GM12874 (cell line): ENCODE measurements around the gene HOMER1.

Source experiments
- CTCF ChIP-seq: IDR thresholded peaks from 2 replicates; pipeline ENCODE4 v1.5.1; 2011; ENCODE audit warnings: low read depth, mild to moderate bottlenecking, control low read depth, low read length, moderate library complexity; ENCODE audit not compliant: insufficient read depth

The HOMER1 gene, protein sequence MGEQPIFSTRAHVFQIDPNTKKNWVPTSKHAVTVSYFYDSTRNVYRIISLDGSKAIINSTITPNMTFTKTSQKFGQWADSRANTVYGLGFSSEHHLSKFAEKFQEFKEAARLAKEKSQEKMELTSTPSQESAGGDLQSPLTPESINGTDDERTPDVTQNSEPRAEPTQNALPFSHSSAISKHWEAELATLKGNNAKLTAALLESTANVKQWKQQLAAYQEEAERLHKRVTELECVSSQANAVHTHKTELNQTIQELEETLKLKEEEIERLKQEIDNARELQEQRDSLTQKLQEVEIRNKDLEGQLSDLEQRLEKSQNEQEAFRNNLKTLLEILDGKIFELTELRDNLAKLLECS

GRCh38 chr5:79513704-79514390 lies at the start of gene HOMER1:
Gene HOMER1, minus strand, starts transcription at chr5:79514134. Its CDS starts 1,360 bp downstream, at chr5:79512774.
- TF ChIP-seq CTCF, result no peak

DNA sequence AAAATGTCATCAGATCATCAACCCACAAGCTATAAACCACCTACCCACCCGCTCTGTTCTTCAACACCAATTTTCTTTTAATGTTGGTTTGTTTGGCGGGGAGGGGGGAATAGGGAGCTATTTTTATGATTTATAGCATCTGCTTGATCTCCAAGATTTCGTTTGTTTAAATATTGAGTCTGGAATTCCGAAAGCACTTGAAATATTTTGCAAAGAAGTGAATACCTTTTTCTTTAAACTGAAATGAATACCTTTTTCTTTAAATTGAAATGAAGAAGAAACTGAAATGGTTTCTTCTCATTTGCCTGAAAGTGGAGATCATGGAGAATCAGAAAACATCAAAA lies 49.3 kb upstream of the HOMER1 start:
- TF ChIP-seq CTCF, result no peak

DNA sequence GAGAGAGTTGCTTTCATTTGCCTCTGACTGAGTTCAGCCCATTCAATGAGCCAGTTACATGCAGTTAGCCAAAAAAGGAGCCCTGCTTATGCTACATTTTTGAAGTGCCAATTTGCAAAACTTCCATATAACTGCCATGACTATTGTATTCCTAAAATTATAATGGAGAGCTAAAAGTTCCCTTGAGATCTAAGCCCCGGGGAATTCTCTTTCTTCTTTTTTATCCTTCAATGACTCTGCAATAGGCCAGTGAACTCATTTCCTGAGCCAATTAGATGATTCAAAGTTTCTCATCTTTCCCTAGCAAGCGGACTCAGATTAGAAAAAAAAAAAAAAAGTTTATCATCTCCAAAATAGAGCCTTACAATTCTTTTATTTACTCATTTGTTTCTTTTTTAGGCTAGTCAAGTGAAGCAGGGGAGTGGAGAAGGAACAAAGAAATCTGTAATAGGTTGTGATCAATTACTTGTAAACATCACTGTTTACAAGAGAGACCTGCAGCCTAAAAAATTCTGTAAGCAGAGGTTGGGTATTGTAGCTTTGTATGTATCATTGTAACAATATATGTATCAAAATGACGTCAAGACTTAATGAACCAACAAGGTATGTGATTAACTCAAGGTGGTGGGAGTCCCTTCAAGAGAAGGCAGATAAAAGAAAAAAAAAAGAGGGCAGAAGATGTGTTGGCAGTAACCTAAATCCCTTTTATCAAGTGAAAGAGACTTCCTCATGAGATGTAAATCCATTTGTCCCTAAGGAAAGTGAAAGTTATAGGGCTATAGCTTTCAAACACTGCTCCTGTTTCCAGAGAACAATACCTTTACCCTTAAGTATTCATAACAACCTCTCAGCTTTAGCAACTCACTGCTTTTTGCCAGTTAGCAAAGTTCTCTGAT lies 48.7 kb upstream of the HOMER1 start:
- no peak for TF ChIP-seq CTCF

DNA sequence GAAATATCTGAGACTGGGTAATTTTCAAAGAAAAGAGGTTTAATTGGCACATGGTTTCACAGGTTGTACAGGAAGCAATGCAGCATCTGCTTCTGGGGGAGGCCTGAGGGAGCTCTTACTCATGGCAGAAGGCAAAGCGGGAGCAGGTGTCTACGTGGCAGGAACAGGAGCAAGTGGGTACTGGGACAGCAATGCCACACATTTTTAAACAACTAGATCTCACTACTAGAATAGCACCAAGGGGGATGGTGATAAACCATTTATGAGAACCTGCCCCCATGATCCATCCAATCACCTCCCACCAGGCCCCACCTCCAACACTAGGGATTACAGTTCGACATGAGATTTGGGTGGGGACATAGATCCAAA lies 47.6 kb upstream of the HOMER1 start:
- no peak for TF ChIP-seq CTCF

GRCh38 chr5:79560771-79561524 lies 47.0 kb upstream of the HOMER1 start:
- no peak for TF ChIP-seq CTCF

DNA sequence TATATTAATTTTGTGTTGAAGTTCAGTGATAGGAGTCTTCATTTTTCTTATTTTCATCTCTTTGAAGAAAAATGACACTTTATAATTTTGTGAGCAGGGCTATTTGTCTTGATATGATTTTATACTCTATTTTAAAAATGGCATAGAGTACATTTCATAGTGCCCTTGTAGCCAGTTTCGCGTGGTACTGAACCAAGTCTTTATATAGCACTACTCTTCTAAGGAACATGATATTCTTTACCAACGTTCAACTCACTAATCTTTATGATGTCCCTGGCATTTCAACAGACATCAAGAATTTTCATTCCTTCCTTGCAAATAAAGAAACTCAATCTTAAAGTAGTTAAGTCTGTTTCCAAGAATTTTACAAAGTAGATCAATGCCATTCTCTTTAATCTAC lies 41.5 kb upstream of the HOMER1 start:
- TF ChIP-seq CTCF, result no peak
